Left ventricle myocardium inferior (tissue), 1 donor: Measurements from ENCODE around the gene ADK. TPM values are rescaled to one million over a fixed set of nuclear protein-coding genes. Genes with fewer than 3 reads are reported as not detected.

Experiments
- DNase-seq: peaks from one replicate; pipeline ENCODE4 v3.0.0-alpha.2; 2020
- H3K27ac ChIP-seq: fragments of 200-600 bp; replicated peaks from 2 replicates; pipeline ENCODE4 v1.8.0; 2021
- H3K27me3 ChIP-seq: fragments of 200-600 bp; 2 replicates; pipeline ENCODE4 v1.8.0; 2021; ENCODE audit warnings: low read depth
- H3K36me3 ChIP-seq: fragments of 200-600 bp; 2 replicates; pipeline ENCODE4 v1.8.0; 2021
- H3K4me1 ChIP-seq: fragments of 200-600 bp; 2 replicates; pipeline ENCODE4 v1.8.0; 2021
- H3K4me3 ChIP-seq: fragments of 200-600 bp; 2 replicates; pipeline ENCODE4 v1.8.0; 2021; ENCODE audit warnings: mild to moderate bottlenecking, moderate library complexity
- H3K9me3 ChIP-seq: fragments of 200-600 bp; replicated peaks from 2 replicates; pipeline ENCODE4 v1.8.0; 2021
- intact Hi-C: fragments of 100-400 bp; cut with micrococcal nuclease; formaldehyde crosslinking; loops from one replicate; pipeline ENCODE4 v1.11.0; 2022
- total RNA-seq: library from RNA; stranded (reverse); fragmentation: NEBNext Ultra II Directional; extraction: Animal tissue kit (Norgen Biotek cat#: 25700); gene quantifications from one replicate; pipeline ENCODE4 v1.2.1, GENCODE V29; 2021
- TF ChIP-seq, protein P1 (sequence below): fragments of 200-600 bp; IDR thresholded peaks from 2 replicates; pipeline ENCODE4 v1.8.0; 2021; ENCODE audit warnings: antibody characterized with exemption, mild to moderate bottlenecking, borderline replicate concordance
- donor health status: DM: no; HTN: yes; CAD: no; lungs with severe emphysema.

Gene ADK
- total RNA-seq, 1 donor from 2014 or later, result 41.3 TPM

DNA sequence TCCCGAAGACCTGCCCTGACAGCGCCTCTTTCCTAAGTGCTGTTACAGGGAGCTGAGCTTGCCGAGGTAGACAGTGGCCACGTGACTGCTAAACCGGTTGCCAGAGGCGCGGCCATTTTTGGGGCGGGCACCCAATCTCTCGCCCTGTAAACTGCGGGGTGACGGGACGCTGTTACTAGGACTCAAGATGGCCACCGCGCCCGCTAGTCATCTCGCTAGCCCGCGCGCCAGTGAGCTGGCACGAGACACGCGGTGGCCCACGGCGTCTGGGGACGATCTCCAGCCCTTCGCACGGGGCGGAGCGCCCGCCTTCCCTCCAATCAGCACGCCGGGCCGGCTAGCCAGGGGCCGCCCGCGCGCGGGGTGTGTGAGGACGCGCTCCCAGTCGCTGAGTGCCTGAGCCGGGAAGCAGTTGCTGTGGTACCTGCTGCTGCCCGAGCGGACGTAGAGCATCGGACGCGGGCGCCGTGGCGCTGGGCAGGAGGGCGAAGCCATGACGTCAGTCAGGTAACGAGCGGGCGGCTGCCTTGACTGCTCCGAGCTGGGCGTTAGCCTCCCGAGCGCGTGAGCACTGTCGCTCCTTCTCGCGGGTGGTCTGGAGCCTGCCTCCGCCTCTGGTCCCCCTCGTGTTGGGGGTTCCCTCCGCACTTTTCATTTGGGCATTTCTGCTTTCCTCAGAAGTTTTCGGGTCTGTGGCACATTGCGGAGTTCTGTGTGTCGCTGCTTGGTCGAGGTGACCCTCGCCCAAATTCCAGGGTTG, 25.5 kb downstream of the ADK start:
- Histone ChIP-seq H3K36me3 (no peaks in the 10 kb centered on the region), H3K4me3 (peak overlapping the region; percentile 92), H3K9me3 (no peaks in the 10 kb centered on the region), H3K27ac (peak overlapping the region; percentile 84), H3K4me1 (peaks cover 21% of the 10 kb centered on the region), H3K27me3 (no peaks in the 10 kb centered on the region)
- DNase-seq, result peak; percentile 93
- intact Hi-C loops, result no loop called here
- TF ChIP-seq, protein P1, sequence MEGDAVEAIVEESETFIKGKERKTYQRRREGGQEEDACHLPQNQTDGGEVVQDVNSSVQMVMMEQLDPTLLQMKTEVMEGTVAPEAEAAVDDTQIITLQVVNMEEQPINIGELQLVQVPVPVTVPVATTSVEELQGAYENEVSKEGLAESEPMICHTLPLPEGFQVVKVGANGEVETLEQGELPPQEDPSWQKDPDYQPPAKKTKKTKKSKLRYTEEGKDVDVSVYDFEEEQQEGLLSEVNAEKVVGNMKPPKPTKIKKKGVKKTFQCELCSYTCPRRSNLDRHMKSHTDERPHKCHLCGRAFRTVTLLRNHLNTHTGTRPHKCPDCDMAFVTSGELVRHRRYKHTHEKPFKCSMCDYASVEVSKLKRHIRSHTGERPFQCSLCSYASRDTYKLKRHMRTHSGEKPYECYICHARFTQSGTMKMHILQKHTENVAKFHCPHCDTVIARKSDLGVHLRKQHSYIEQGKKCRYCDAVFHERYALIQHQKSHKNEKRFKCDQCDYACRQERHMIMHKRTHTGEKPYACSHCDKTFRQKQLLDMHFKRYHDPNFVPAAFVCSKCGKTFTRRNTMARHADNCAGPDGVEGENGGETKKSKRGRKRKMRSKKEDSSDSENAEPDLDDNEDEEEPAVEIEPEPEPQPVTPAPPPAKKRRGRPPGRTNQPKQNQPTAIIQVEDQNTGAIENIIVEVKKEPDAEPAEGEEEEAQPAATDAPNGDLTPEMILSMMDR, result no peak

DNA sequence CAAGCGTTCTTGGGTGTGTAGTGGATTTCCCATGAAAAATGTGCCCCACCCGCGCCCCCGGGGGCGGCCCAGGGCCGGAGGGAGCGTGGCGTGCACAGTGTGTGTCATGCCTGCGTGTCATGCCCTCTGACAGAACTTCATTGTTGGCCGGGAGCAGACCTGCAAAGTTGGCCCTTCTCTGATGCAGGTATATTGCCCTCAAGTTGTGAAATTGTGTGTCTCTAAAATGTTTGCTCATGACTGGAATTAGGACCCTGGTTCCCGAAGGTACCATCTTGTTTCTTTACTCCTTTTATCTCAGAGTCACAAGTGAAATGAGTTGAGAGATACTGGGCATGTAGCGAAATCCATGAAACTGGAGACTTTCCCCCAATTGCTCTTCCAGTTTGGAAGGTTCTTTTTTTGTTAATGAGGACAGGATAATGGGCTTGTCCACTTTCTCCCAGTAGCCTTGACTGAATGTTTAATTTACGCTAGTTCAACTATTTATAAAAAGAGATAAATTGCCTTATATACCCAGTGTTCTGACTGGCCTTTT, 26.2 kb downstream of the ADK start:
- no peaks in the 10 kb centered on the region for H3K27me3 ChIP-seq
- H3K9me3 ChIP-seq, result no peaks in the 10 kb centered on the region
- peak overlapping the region; percentile 84 for H3K27ac ChIP-seq
- intact Hi-C loops, result no loop called here
- peaks cover 21% of the 10 kb centered on the region for H3K4me1 ChIP-seq
- no peaks in the 10 kb centered on the region for H3K36me3 ChIP-seq
- DNase-seq, result no peak
- peak overlapping the region; percentile 92 for H3K4me3 ChIP-seq
- TF ChIP-seq, protein P1, result no peak

DNA sequence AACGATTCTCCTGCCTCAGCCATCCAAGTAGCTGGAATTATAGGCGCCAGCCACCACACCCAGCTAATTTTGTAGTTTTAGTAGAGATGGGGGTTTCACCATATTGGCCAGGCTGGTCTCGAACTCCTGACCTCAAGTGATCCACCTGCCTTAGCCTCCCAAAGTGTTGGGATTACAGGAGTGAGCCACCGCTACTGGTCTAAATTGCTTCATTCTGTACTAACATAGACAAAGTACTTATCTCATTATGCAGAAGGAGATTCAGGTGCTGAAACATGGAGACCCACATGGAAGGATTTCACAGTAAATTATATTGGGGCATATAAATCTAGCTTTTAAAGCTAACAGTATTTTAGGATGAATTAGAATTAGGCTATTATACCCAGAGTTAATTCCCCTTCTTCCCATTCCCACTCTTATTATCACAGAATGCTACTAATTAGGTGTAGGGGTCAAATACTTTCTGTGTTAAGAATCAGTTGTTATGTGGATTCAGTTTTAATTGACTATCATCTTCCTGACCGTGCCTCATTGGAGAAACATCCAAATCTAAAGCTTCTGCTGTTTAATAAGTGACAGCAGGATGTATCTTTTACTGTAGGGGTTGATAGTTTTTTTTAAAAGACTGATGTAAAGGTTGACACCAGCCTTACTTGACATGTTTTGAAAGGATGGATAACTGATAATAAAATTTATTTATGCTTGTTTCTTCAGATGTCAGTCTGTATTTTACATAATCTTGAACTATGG, 27.2 kb downstream of the ADK start:
- Histone ChIP-seq H3K27me3 (no peaks in the 10 kb centered on the region), H3K27ac (no peak overlapping the region), H3K4me1 (peaks cover 21% of the 10 kb centered on the region), H3K4me3 (no peak overlapping the region), H3K9me3 (no peaks in the 10 kb centered on the region), H3K36me3 (no peaks in the 10 kb centered on the region)
- intact Hi-C loops, result no loop called here
- TF ChIP-seq, protein P1, result no peak
- no peak for DNase-seq

DNA sequence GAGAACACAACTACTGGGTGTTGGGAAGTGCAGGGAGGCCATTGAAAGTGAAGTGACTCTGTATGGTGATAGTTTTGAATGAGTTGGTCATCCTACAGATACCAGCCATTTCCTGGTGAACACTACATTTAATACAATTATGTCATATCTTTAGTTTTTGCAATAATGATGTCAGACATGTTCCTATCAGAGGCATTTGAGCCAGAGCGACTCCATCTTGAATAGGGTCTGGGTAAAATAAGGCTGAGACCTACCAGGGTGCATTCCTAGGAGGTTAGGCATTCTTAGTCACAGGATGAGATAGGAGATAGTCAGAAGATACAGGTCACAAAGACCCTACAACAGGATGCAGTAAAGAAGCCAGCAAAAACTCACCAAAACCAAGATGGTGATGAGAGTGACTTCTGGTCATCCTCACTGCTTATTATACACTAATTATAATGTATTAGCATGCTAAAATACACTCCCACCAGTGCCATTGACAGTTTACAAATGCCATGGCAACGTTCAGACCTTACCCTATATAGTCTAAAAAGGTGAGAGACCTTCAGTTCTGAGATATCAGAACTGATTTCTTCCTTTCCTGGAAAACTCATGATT, 28.2 kb downstream of the ADK start:
- no peaks in the 10 kb centered on the region for H3K9me3 ChIP-seq
- DNase-seq, result no peak
- H3K27ac ChIP-seq, result no peak overlapping the region
- TF ChIP-seq, protein P1, result no peak
- no peak overlapping the region for H3K4me3 ChIP-seq
- H3K36me3 ChIP-seq, result no peaks in the 10 kb centered on the region
- intact Hi-C loops, result no loop called here
- peaks cover 21% of the 10 kb centered on the region for H3K4me1 ChIP-seq
- H3K27me3 ChIP-seq, result no peaks in the 10 kb centered on the region

DNA sequence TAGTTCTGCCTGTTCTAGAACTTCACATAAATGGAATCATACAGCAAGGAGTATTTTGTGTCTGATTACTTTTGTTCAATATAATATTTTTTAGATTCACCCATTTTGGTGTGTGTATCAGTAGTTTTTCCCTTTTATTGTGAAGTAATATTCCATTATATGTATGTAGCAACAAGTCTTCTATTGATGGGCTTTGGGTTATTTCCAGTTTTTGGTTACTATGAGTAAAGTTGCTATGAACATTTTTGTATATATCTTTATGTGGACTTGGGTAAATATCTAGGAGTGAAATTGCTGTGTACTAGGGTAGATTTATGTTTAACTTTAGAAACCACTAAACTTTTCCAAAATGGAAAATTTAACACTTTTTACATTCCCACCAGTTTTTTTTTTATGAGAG, 35.7 kb downstream of the ADK start:
- H3K4me1 ChIP-seq, result peaks cover 16% of the 10 kb centered on the region
- TF ChIP-seq, protein P1, result no peak
- H3K36me3 ChIP-seq, result no peaks in the 10 kb centered on the region

More for the DNA sequence above, 35.7 kb downstream of the ADK start:
- H3K27me3 ChIP-seq, result no peaks in the 10 kb centered on the region
- intact Hi-C loops, result no loop called here
- DNase-seq, result no peak
- no peak overlapping the region for H3K4me3 ChIP-seq
- H3K9me3 ChIP-seq, result no peaks in the 10 kb centered on the region
- no peak overlapping the region for H3K27ac ChIP-seq
